Suprapubic skin (tissue), 4 donors: ENCODE data around the gene CRYZL1. TPM values are rescaled to one million over a fixed set of nuclear protein-coding genes. Genes with fewer than 3 reads are reported as not detected.
A peak's percentile ranks its signal among the peaks of the same experiment; 100 is the strongest.

Experiments
- DNase-seq, 2 donors: peaks; one replicate each; pipeline ENCODE4 v3.0.0-alpha.2; 2019; ENCODE audit warnings: low spot score in 2 of 2
- H3K27ac ChIP-seq: fragments of 200-600 bp; sonication (generic); one replicate; pipeline ENCODE4 v1.5.1; 2019
- H3K27me3 ChIP-seq: fragments of 200-600 bp; sonication (generic); one replicate; pipeline ENCODE4 v1.5.1; 2019
- H3K36me3 ChIP-seq: fragments of 200-600 bp; sonication (generic); one replicate; pipeline ENCODE4 v1.5.1; 2019
- H3K4me1 ChIP-seq: fragments of 200-600 bp; sonication (generic); one replicate; pipeline ENCODE4 v1.5.1; 2019
- H3K4me3 ChIP-seq: fragments of 200-600 bp; sonication (generic); one replicate; pipeline ENCODE4 v1.5.1; 2019; ENCODE audit warnings: mild to moderate bottlenecking
- H3K9me3 ChIP-seq: fragments of 200-600 bp; sonication (generic); one replicate; pipeline ENCODE4 v1.5.1; 2019
- EP300 ChIP-seq: sonication (generic); formaldehyde crosslinking; IDR thresholded peaks from one replicate; pipeline ENCODE4 v1.6.1; 2017; ENCODE audit warnings: antibody characterized with exemption
- POLR2A ChIP-seq, 2 donors: fragments of 450-650 bp; IDR thresholded peaks; one replicate each; pipeline ENCODE4 v1.6.1; 2017; ENCODE audit warnings: antibody characterized with exemption in 2 of 2, mild to moderate bottlenecking in 2 of 2, moderate library complexity in 2 of 2
- POLR2AphosphoS5 ChIP-seq, 3 donors: sonication (generic); formaldehyde crosslinking; IDR thresholded peaks; one replicate each; pipeline ENCODE4 v1.6.1; 2017; ENCODE audit warnings: antibody characterized with exemption in 3 of 3
- WGBS: methylation state at CpG from one replicate; pipeline ENCODE4 v1.1.5; 2018; 5-methylcytosine and 5-hydroxymethylcytosine counted together
- total RNA-seq, 4 donors: library from RNA; depleted of rRNA; stranded (reverse); fragments of >200 nt; gene quantifications; one replicate each; pipeline ENCODE4 v1.1.0, GENCODE V29; 2016
- TF ChIP-seq, protein P1 (sequence below), 2 donors: fragments of 200-600 bp in 1 of 2; fragments of 450-650 bp in 1 of 2; sonication (generic) in 1 of 2; IDR thresholded peaks; one replicate each; pipeline ENCODE4 v1.5.1; 2016 to 2019; ENCODE audit warnings: antibody characterized with exemption in 2 of 2, mild to moderate bottlenecking in 1 of 2, moderate library complexity in 1 of 2

The CRYZL1 gene
- total RNA-seq, 4 donors from 2014 or later: 13.8 to 99.7 (median 23.7) TPM

GRCh38 chr21:33546086-33546485 is 95.5 kb downstream of the CRYZL1 start:
- peaks cover 39% of the 10 kb centered on the region for H3K36me3 ChIP-seq
- TF ChIP-seq, protein P1, sequence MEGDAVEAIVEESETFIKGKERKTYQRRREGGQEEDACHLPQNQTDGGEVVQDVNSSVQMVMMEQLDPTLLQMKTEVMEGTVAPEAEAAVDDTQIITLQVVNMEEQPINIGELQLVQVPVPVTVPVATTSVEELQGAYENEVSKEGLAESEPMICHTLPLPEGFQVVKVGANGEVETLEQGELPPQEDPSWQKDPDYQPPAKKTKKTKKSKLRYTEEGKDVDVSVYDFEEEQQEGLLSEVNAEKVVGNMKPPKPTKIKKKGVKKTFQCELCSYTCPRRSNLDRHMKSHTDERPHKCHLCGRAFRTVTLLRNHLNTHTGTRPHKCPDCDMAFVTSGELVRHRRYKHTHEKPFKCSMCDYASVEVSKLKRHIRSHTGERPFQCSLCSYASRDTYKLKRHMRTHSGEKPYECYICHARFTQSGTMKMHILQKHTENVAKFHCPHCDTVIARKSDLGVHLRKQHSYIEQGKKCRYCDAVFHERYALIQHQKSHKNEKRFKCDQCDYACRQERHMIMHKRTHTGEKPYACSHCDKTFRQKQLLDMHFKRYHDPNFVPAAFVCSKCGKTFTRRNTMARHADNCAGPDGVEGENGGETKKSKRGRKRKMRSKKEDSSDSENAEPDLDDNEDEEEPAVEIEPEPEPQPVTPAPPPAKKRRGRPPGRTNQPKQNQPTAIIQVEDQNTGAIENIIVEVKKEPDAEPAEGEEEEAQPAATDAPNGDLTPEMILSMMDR (IDR thresholded peaks at IDR 0.05): no peak
- TF ChIP-seq EP300 (no peak), POLR2A (IDR thresholded peaks at IDR 0.05) (no peak), POLR2AphosphoS5 (IDR thresholded peaks at IDR 0.05) (no peak)
- 64% methylated on average over 3 of the region's 3 CpGs for WGBS

DNA sequence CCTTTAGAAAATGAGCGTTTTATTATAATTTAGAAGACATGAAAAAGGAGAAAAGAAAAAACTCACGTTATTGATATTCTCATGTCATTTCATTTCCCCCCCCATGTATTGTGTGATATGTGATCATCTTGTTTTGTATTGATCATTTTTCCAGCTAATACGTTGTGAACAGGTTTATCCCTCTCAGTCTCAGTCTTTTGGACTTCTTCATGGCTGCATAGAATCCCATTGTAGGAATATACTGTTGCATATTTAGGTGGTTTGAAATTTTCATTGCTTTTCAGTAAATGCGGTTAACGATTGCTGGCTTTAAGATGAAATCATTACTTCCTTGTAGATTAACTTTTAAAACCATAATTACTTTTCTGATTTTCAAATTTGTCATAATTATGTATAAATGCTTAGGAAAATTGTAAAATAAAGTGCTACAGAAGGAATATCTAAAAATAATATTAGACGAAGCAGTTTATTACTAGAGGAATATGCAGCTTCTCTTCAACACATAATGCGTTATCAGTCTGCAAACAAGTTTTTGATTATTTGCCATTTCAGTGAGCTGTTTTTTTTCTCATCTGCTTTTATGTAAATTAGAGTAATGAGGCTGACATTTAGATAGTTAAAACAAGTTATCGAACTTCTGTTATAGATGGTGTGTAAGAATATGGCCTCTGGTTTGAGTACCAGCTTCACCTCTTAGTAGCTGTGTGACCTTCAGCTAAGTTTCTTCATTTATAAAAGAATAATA is 96.9 kb downstream of the CRYZL1 start:
- no peaks in the 10 kb centered on the region for H3K27me3 ChIP-seq
- peaks cover 24% of the 10 kb centered on the region for H3K36me3 ChIP-seq
- no peak overlapping the region for H3K27ac ChIP-seq
- 5% methylated on average over 8 of the region's 8 CpGs for WGBS
- peak overlapping the region; percentile 78 for H3K4me3 ChIP-seq
- TF ChIP-seq POLR2A (IDR thresholded peaks at IDR 0.05) (no peak), EP300 (no peak), POLR2AphosphoS5 (IDR thresholded peaks at IDR 0.05) (no peak)
- TF ChIP-seq, protein P1 (IDR thresholded peaks at IDR 0.05): no peak
- H3K9me3 ChIP-seq: no peaks in the 10 kb centered on the region
- peaks cover 46% of the 10 kb centered on the region for H3K4me1 ChIP-seq
- DNase-seq: no peak

More at GRCh38 chr21:33546086-33546485, 95.5 kb downstream of the CRYZL1 start:
- Histone ChIP-seq H3K4me3 (no peak overlapping the region), H3K4me1 (peaks cover 36% of the 10 kb centered on the region), H3K27me3 (no peaks in the 10 kb centered on the region), H3K27ac (no peak overlapping the region), H3K9me3 (no peaks in the 10 kb centered on the region)
- DNase-seq: no peak

- H3K4me3 ChIP-seq: peak overlapping the region; percentile 78
- H3K27ac ChIP-seq: peak overlapping the region; percentile 100
- TF ChIP-seq POLR2AphosphoS5 (IDR thresholded peaks at IDR 0.05) (no peak), POLR2A (IDR thresholded peaks at IDR 0.05) (no peak), EP300 (no peak)
- TF ChIP-seq, protein P1 (IDR thresholded peaks at IDR 0.05): no peak
- WGBS: under 1% methylated on average over 26 of the region's 26 CpGs
- H3K9me3 ChIP-seq: no peaks in the 10 kb centered on the region
- peak; percentile 84 to 88 for DNase-seq
- no peaks in the 10 kb centered on the region for H3K27me3 ChIP-seq
- peaks cover 25% of the 10 kb centered on the region for H3K36me3 ChIP-seq
- H3K4me1 ChIP-seq: peaks cover 46% of the 10 kb centered on the region
Measured at GRCh38 chr21:33543505-33544129, 97.9 kb downstream of the CRYZL1 start.

DNA sequence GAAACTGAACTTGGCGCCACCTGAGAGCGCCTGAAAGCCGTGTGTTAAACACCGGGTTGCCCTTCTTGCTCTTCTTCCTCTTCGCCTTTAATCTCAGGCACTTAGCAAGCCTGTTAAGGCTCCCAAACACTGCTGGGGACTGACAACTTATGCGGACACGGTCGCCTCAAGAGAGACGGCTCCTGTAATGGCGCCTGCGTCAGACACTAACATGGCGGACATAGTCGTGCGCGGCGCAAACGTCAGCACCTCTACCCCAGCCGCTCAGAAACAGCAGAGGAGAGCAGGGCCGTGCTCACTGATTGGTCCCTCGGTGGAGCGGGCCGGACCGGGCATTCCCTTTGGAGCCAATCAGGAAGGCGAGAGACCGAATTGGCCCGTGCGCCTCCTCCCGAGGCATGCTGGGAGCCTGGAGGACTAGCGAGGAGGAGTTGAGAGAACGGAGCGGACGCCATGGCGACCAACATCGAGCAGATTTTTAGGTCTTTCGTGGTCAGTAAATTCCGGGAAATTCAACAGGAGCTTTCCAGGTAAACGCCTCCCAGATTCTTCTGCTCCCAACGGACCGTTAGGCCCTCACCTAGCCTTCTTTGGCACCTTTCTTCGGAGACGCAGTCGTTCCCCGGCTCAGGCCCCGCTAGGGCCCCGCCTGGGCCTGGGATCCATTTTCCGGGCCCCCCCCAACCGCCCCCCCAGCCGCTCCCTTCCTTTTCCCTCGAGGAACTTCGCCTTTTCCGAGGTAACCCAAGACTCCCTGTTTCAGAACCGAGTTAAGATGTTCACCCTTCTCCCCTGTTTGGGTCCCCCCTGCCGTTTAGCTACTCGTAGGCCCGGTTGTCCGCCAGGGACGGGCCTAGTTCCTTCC is 98.7 kb downstream of the CRYZL1 start, which contains the start of gene SON:
Gene SON, plus strand, starts transcription at position 399 of the 865 bp plus-strand sequence. Its CDS starts 55 bp downstream, at position 454.
- peaks cover 40% of the 10 kb centered on the region for H3K4me1 ChIP-seq
- WGBS: under 1% methylated on average over 50 of the region's 57 CpGs

More for the DNA sequence above, 98.7 kb downstream of the CRYZL1 start, which contains the start of gene SON:
- Histone ChIP-seq H3K9me3 (no peaks in the 10 kb centered on the region), H3K27me3 (no peaks in the 10 kb centered on the region), H3K36me3 (peaks cover 25% of the 10 kb centered on the region), H3K27ac (peak within 1 kb of the TSS; percentile 100), H3K4me3 (peak within 1 kb of the TSS; percentile 78)
- peak; percentile 100 for DNase-seq
- TF ChIP-seq EP300: no peak
- TF ChIP-seq POLR2AphosphoS5 (IDR thresholded peaks at IDR 0.05): peak; percentile 76 to 90 (median 89)
- TF ChIP-seq POLR2A (IDR thresholded peaks at IDR 0.05): peak in 1 of 2 donors; percentile 95
- TF ChIP-seq, protein P1 (IDR thresholded peaks at IDR 0.05): no peak
